Fibroblast of mammary gland (primary cell): ENCODE measurements around the gene TRIM14.

Source experiments
- DNase-seq: peaks from one replicate; pipeline ENCODE4 v3.0.0-alpha.2; 2010; ENCODE audit warnings: low read depth
- H3K4me3 ChIP-seq: 2 replicates; pipeline ENCODE4 v1.5.1; 2011; ENCODE audit warnings: low read depth, mild to moderate bottlenecking, low read length, moderate library complexity; ENCODE audit not compliant: control insufficient read depth
- TF ChIP-seq, protein P1 (sequence below): conservative IDR thresholded peaks from 2 replicates; pipeline ENCODE4 v1.5.1; 2011; ENCODE audit warnings: low read depth, low read length, inconsistent platforms; ENCODE audit not compliant: control insufficient read depth, insufficient read depth

The TRIM14 gene

DNA sequence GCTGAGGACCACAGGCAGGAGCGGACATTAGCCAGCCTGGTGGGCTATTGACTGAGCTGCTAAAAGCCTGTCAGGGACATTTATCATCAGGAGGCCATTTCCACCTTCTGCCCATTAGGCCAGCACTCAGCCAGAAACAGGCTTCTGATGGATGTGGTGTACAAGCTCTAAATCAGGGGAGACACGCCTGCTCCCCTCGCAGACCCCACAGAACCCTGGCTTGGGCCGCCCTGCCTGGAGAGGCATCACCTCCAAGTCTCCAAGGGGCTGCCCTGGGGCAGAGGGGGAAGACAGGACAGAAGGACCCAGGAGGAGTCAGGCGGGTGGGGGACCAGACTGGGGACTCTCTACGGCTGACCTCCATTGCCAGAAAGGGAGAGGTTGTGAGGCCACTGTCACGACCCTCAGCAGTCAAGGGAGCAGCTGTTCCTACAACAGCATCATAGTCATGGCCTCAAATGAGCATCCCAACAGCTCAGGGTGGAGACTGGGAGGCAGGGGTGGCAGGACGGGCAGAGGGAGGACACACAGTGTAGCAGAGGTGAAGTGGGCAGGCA, 24.0 kb upstream of the TRIM14 start:
- DNase-seq: no peak
- TF ChIP-seq, protein P1, sequence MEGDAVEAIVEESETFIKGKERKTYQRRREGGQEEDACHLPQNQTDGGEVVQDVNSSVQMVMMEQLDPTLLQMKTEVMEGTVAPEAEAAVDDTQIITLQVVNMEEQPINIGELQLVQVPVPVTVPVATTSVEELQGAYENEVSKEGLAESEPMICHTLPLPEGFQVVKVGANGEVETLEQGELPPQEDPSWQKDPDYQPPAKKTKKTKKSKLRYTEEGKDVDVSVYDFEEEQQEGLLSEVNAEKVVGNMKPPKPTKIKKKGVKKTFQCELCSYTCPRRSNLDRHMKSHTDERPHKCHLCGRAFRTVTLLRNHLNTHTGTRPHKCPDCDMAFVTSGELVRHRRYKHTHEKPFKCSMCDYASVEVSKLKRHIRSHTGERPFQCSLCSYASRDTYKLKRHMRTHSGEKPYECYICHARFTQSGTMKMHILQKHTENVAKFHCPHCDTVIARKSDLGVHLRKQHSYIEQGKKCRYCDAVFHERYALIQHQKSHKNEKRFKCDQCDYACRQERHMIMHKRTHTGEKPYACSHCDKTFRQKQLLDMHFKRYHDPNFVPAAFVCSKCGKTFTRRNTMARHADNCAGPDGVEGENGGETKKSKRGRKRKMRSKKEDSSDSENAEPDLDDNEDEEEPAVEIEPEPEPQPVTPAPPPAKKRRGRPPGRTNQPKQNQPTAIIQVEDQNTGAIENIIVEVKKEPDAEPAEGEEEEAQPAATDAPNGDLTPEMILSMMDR: no peak

DNA sequence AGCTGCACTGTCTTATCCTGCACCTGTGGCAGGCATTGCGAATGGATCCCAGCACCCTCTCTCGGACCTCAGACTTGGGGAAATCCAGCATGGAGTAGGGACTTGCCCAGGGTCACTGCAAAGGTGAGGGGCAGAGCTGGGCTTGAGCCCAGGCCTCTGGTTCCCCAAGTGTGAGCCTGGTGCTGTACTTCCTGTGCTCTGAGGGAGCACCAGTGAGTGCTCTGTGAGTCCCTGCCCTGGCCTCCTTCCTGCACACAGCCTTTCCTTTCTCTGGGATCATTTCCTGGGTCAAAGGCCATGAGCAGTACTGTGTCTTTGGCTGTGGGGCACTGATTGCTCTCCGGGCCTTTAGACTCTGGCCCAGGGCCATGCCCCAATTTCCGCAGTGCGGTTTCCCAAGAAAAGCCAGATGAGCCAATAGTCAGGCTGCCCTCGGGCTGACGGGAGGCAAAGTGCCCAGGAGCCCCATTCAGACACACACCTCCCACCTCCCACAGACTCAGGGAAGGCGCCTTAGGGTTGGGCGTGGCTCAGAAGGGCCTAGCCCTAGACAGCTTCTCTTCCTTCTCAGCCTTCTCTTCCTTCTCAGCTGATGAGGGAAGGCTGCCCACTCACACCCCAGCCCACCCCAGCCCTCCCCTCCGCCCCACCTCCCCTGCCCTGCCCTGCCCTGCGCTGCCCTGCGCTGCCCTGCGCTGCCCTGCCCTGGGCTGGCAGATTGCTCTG, 23.3 kb upstream of the TRIM14 start:
- no peak overlapping the region for H3K4me3 ChIP-seq
- TF ChIP-seq, protein P1: no peak
- no peak for DNase-seq

More for the DNA sequence above, 24.0 kb upstream of the TRIM14 start:
- H3K4me3 ChIP-seq: no peak overlapping the region

DNA sequence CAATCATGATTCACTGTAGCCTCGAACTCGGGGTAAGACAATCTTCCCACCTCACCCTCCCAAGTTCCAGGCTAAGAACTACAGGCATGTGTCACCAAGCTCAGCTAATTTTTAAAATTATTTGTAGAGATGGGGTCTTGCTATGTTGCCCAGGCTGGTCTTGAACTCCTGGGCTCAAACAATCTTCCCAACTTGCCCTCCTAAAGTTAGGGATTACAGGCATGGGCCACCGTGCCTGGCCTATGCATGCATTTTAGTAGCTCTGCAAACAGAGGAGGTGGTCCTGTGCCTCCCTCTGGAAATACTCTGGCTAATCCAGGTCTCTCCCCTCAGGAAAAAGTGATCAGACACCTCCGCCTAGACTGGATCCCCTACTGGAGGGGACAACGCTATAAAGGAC, 21.5 kb upstream of the TRIM14 start:
- TF ChIP-seq, protein P1: no peak
- no peak overlapping the region for H3K4me3 ChIP-seq
- DNase-seq: no peak

DNA sequence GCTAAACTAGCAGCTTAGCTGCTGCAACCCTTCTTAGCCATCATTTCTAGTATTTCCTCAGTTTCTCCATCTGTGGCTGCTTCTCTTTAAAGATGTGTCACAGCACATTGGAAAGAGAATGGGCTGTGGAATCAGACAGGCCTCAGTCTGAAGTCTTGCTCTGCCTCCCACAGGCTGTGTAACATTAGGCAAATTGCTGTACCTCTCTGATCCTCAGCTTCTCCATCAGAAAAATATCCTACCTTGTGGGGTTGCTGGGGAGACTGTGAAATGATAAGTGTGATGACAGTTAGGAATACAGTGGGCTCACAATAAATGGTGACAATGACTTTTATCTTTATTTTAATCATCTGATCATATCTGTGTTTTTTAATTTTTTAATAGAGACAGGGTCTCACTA, 17.5 kb upstream of the TRIM14 start:
- TF ChIP-seq, protein P1: no peak
- H3K4me3 ChIP-seq: no peak overlapping the region
- DNase-seq: no peak

DNA sequence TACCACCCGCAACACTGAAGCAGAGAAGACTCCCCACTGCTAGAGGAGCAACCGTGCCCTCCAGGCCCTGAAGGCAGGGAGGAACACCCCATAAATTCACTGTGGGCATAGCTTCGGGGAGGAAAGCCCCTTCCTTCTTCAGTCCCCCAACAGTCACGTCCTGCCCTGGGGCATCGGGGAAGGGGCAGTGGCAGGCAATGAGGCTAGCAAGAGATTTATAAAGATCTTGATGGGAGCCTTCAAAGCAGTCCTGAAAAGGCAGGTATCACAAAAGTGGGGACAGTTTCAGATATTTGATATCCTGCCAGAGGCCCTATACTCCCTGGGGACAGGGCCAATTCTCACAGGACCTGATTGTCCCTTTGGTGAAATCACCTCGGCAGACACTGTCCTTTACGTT, 16.9 kb upstream of the TRIM14 start:
- no peak overlapping the region for H3K4me3 ChIP-seq
- DNase-seq: no peak
- TF ChIP-seq, protein P1: no peak

DNA sequence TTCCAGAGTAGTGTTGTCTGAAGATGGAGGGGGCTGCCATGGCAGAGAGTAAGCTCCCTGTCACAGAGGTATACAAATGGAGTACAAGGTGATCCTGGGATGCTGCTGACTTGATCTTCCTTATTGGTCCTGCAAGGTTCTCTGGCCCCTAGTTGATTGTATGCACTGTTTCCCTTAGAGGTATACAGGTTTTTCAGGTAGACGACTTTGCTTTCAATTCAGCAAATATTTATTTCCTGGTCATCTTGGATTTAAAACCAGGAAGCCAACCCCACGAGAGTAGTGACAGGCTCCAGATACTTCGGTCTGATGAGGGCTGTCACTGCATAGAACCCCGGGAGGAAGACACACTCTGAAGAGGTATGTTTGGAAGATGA, 16.5 kb upstream of the TRIM14 start:
- H3K4me3 ChIP-seq: no peak overlapping the region
- no peak for DNase-seq
- TF ChIP-seq, protein P1: no peak
